Renal cortex interstitium (tissue), 15 donors: ENCODE measurements around the gene NPB. TPM values are rescaled to one million over a fixed set of nuclear protein-coding genes. Genes with fewer than 3 reads are reported as not detected.
A peak's percentile ranks its signal among the peaks of the same experiment; 100 is the strongest.

Experiments used
- DNase-seq, 11 donors: peaks; one replicate each; pipeline ENCODE4 v3.0.0-alpha.2; 2013; ENCODE audit warnings: low read depth in 9 of 11, low spot score in 4 of 11; ENCODE audit errors: extremely low read depth in 1 of 11
- long read RNA-seq, 16 experiments: transcript quantifications; one replicate each; lab custom pipeline, GENCODE V29; 2026
- polyA plus RNA-seq, 3 donors: library from polyadenylated mRNA; unstranded; fragments of 120-200 nt; gene quantifications; one replicate each; pipeline ENCODE4 v1.2.1, GENCODE V29; 2013; ENCODE audit not compliant: insufficient read length in 3 of 3

NPB gene
- 1 to 10 TPM in 1 of 3 donors, under 1 TPM in 2; 0.93 to 1.4 (median 0.97) TPM for polyA plus RNA-seq
- long read RNA-seq, donor 1, transcript NPB-202 (1 exons, 2,154 nt), result major isoform, 6 of 7 reads
- long read RNA-seq, donor 1, partial matches to known transcripts, result 0 of 7 reads
- long read RNA-seq, donor 1, other reads (novel, unspliced or antisense), result 0 of 7 reads
- long read RNA-seq, donor 2, partial matches to known transcripts, result 0 of 19 reads
- long read RNA-seq, donor 2, other reads (novel, unspliced or antisense), result 12 of 19 reads
- long read RNA-seq, donor 3, transcript NPB-202 (1 exons, 2,154 nt), result major isoform, 10 of 12 reads
- long read RNA-seq, donor 3, partial matches to known transcripts, result 0 of 12 reads
- long read RNA-seq, donor 3, other reads (novel, unspliced or antisense), result 0 of 12 reads
- long read RNA-seq, donor 4, transcript NPB-202 (1 exons, 2,154 nt), result major isoform, 6 of 9 reads
- long read RNA-seq, donor 4, partial matches to known transcripts, result 0 of 9 reads
- long read RNA-seq, donor 4, other reads (novel, unspliced or antisense), result 0 of 9 reads
- long read RNA-seq, donor 5, result 0 reads
- long read RNA-seq, donor 6, transcript NPB-202 (1 exons, 2,154 nt), result major isoform, 10 of 12 reads
- long read RNA-seq, donor 6, partial matches to known transcripts, result 0 of 12 reads
- long read RNA-seq, donor 6, other reads (novel, unspliced or antisense), result 0 of 12 reads
- long read RNA-seq, donor 7, transcript NPB-202 (1 exons, 2,154 nt), result major isoform, 8 of 40 reads
- long read RNA-seq, donor 7, partial matches to known transcripts, result 8 of 40 reads
- long read RNA-seq, donor 7, other reads (novel, unspliced or antisense), result 20 of 40 reads
- long read RNA-seq, donor 8, result 0 reads
- long read RNA-seq, donor 9, partial matches to known transcripts, result 0 of 1 reads
- long read RNA-seq, donor 9, other reads (novel, unspliced or antisense), result 0 of 1 reads
- long read RNA-seq, donor 10, transcript NPB-202 (1 exons, 2,154 nt), result major isoform, 9 of 9 reads
- long read RNA-seq, donor 10, partial matches to known transcripts, result 0 of 9 reads
- long read RNA-seq, donor 10, other reads (novel, unspliced or antisense), result 0 of 9 reads
- long read RNA-seq, donor 11, partial matches to known transcripts, result 0 of 5 reads
- long read RNA-seq, donor 11, other reads (novel, unspliced or antisense), result 0 of 5 reads
- long read RNA-seq, donor 12, transcript NPB-202 (1 exons, 2,154 nt), result major isoform, 6 of 6 reads
- long read RNA-seq, donor 12, partial matches to known transcripts, result 0 of 6 reads
- long read RNA-seq, donor 12, other reads (novel, unspliced or antisense), result 0 of 6 reads
- long read RNA-seq, donor 13, result 0 reads
- long read RNA-seq, donor 14, transcript NPB-202 (1 exons, 2,154 nt), result major isoform, 6 of 23 reads
- long read RNA-seq, donor 14, partial matches to known transcripts, result 16 of 23 reads
- long read RNA-seq, donor 14, other reads (novel, unspliced or antisense), result 0 of 23 reads
- long read RNA-seq, donor 15, partial matches to known transcripts, result 0 of 2 reads
- long read RNA-seq, donor 15, other reads (novel, unspliced or antisense), result 0 of 2 reads
- long read RNA-seq, donor 16, transcript NPB-202 (1 exons, 2,154 nt), result major isoform, 22 of 26 reads
- long read RNA-seq, donor 16, partial matches to known transcripts, result 0 of 26 reads
- long read RNA-seq, donor 16, other reads (novel, unspliced or antisense), result 0 of 26 reads

DNA sequence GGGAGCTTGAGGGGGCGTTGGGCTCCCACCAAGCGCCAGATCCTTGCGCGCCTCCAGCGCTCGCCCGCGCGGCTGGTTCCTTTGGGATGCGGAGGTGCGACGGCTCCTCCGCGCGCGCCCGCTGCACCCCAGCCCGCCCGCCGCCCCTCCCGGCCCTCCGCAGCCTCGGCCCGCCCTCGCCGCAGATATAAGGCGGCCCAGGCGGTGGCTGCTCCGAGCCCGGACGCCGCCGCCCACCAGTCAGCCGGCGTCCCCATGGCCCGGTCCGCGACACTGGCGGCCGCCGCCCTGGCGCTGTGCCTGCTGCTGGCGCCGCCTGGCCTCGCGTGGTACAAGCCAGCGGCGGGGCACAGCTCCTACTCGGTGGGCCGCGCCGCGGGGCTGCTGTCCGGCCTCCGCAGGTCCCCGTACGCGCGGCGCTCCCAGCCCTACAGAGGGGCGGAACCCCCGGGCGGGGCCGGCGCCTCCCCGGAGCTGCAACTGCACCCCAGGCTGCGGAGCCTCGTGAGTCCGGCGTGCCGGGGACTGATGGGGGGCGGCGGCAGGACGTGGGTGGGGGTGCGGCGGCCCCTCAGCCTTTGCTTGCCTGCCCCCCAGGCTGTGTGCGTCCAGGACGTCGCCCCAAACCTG lies at the start of gene NPB:
TSS of gene NPB (plus strand) at position 216 of the 630 bp plus-strand sequence. CDS start at position 256, 40 bp downstream.
- DNase-seq, result no peak

DNA sequence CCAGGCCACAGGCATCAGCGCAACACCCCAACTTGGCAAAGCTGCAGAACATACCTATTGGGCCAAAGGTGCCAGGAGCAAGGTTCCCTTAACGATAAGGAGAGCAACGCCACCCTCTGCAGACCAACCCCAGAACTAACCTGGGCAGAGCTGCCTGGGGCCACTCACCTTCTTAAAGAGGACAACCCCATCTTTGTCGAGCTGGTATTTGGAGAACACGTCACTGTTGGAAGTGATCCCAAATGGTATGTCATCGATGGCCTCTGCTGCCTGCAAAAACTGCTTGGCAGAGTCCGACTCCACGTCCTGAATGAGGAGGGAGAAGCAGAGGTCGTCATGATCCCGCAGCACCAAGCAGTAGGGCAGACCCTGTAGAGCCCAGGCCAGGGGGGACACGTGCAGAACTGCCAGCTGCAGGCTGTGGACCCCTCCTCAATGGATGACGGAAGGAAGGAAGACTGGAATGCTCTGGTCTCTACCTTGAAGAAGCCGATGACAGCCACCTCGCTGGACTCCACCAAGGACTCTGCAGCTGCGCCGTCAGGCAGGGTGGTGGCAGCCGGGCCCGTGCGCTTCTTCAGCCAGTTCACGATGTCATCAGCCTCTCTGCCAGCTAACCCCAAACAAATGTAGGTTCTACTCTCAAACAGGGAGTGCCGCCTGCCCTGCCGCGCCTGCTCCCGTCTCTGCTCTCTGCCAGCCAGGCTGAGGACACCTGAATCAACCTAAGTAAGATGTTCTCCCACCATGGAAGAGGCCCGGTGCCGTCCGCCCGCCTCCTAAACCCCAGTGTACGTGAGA lies 46.9 kb upstream of the NPB start:
- DNase-seq, result no peak

- no peak for DNase-seq
These were observed 43.7 kb upstream of the NPB start for GRCh38 chr17:81858170-81858966.

DNA sequence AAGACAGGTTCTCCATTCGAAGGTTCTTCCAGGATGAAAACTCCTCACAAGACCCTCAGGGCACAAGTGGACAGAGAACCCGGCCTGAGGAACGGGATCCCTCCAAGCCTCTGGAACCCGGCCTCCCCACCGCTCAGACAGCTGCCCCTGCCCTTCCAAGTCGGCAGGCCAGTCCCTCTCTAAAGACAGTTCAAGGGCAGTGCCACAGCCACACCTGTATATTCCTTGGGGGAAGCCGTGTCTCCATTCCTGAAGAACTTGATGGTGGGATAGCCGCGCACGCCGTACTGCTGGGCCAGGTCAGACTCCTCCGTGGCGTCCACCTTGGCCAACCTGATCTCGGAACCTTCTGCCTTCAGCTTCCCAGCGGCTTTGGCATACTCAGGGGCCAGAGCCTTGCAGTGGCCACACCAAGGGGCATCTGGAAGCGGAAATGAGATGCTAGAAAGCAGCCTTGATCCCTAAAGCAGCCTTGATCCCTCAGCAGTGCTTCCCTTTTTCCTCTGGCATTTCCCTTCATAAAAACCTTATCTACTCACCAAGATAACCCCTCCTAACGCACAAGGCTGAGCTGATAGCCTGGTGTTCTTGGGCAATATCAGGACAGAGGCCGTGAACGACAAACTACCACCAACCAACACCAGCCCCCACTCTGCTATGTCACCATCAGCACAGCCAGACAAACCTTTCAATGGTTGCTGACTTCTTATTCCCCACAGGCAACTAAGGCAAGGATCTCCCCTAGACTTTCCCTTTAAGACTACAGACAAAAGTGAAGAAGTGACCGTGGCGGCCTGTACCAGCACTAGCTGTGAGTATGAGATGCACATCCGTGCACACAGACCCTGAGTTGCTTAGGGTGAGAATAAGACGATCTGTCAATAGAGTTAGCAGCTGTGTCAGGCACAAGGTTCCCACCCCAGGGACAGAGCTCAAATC lies 42.8 kb upstream of the NPB start:
- no peak for DNase-seq

- no peak for DNase-seq
These were observed 41.9 kb upstream of the NPB start, which contains the start of gene P4HB for GRCh38 chr17:81859906-81860755. P4HB (minus strand) TSS chr17:81860535; CDS start chr17:81860471, 64 bp downstream.

GRCh38 chr17:81860756-81861568 lies 41.1 kb upstream of the NPB start:
- DNase-seq, result peak; percentile 99 to 100 (median 100)

DNA sequence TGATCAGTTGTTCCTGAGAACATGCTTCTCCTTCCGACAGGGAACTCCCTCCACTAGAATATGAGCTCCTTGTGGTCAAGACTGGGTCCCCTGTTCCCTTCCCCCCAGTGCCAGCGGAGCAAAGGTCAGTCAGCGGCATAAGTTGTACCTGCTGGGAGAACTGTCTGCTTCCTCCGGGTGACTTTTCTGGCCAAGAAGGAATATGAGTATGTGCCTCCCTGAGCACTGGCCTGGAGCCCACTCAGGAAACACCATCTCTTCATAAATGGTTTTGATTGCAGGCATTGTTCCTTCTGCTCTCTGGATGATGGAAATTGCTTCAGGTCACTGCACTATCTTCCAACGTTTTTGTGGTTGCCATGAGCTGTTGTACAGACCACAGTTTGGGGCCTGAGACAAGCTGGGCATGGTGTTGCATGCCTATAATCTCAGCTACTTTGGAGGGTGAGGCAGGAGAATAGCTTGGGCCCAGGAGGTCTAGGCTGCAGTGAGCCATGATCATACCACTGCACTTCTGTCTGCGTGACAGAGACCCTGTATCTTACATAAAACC lies 38.8 kb upstream of the NPB start:
- no peak for DNase-seq

DNA sequence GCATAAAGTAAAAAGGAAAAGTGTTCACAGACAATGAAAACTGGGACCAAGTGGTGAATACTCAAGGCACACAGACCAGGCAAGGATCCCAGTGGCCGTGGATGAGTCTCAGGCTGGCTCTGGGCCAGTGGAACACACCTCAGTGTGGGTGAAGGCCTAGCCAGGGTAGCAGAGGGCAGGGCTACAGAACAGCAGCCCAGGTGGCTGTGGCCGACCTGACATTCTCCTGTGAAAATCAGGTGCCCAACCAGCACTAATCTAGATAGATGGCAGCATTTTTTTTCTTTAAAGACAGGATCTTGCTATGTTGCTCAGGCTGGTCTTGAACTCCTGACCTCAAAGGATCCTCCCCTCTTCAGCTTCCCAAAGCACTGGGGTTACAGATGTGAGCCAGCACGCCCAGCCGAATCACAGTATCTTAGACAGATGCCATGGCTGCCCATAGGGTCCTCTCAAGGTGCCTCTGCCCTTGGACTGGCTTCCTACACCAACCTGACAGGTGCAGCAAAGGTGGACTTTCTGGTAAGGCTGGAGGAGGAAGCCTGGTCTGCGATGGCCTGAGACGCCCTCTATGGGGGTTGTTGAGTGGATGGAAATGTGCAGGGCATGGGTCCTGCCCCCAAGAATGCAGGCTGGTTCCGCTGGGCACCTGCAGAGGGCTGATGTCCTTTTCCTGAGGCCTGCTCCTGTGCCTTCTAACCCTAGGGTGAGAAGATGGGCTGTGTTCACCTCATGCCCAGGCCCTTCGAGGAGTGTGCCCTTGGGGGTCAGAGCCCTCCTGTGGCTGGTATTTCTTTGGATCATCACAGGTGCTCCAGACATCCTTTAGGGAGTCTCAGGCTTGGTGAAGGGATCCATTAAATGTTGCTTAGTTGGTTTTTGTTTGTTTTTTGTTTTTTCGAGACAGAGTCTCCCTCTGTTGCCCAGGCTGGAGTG lies 37.9 kb upstream of the NPB start:
- no peak for DNase-seq

GRCh38 chr17:81865358-81865732 lies 36.7 kb upstream of the NPB start:
- no peak for DNase-seq

GRCh38 chr17:81865733-81866439 lies 36.2 kb upstream of the NPB start:
- DNase-seq, result no peak

GRCh38 chr17:81866440-81867169 lies 35.4 kb upstream of the NPB start:
- no peak for DNase-seq
